Ascending aorta (tissue), 2 donors: ENCODE measurements around the gene HTRA2. TPM values are rescaled to one million over a fixed set of nuclear protein-coding genes. Genes with fewer than 3 reads are reported as not detected.

ENCODE experiments used
- DNase-seq, 2 donors: peaks; one replicate each; pipeline ENCODE4 v3.0.0-alpha.2; 2019; ENCODE audit warnings: low spot score in 2 of 2
- H3K27ac ChIP-seq, 2 donors: fragments of 200-600 bp; sonication (generic); one replicate each; pipeline ENCODE4 v1.5.1; 2016 to 2017; ENCODE audit warnings: mild to moderate bottlenecking in 1 of 2
- H3K27me3 ChIP-seq: fragments of 200-600 bp; sonication (generic); one replicate; pipeline ENCODE4 v1.5.1; 2017
- H3K36me3 ChIP-seq, 2 donors: fragments of 200-600 bp; sonication (generic); one replicate each; pipeline ENCODE4 v1.5.1; 2016
- H3K4me1 ChIP-seq, 2 donors: fragments of 200-600 bp; sonication (generic); one replicate each; pipeline ENCODE4 v1.5.1; 2016 to 2017; ENCODE audit warnings: mild to moderate bottlenecking in 1 of 2
- H3K4me3 ChIP-seq, 2 donors: fragments of 200-600 bp; sonication (generic); one replicate each; pipeline ENCODE4 v1.5.1; 2016 to 2017; ENCODE audit warnings: mild to moderate bottlenecking in 1 of 2
- H3K9me3 ChIP-seq, 2 donors: fragments of 200-600 bp; sonication (generic); one replicate each; pipeline ENCODE4 v1.5.1; 2016
- CTCF ChIP-seq, 3 experiments: fragments of 200-600 bp in 2 of 3; fragments of 450-650 bp in 1 of 3; sonication (generic) in 2 of 3; IDR thresholded peaks; one replicate each; pipeline ENCODE4 v1.5.1; 2016 to 2019; ENCODE audit warnings: antibody characterized with exemption in 3 of 3, mild to moderate bottlenecking in 1 of 3, moderate library complexity in 1 of 3
- intact Hi-C: fragments of 100-400 bp; cut with DNase I; formaldehyde crosslinking; loops from one replicate; pipeline ENCODE4 v1.15.1; 2023
- total RNA-seq: library from RNA; depleted of rRNA; stranded (reverse); fragments of >200 nt; gene quantifications from one replicate; pipeline ENCODE4 v1.1.0, GENCODE V29; 2016

The HTRA2 gene
- total RNA-seq, 1 donor from 2014 or later, result 80.1 TPM

GRCh38 chr2:74486141-74486540 lies 43.6 kb upstream of the HTRA2 start:
- Histone ChIP-seq H3K9me3 (no peaks in the 10 kb centered on the region), H3K4me1 (peaks cover 3 to 14% of the 10 kb centered on the region in 2 donors), H3K36me3 (peaks cover 17 to 44% of the 10 kb centered on the region in 2 donors), H3K27me3 (no peaks in the 10 kb centered on the region), H3K27ac (no peak overlapping the region), H3K4me3 (no peak overlapping the region)
- no peak for TF ChIP-seq CTCF (IDR thresholded peaks at IDR 0.05)
- intact Hi-C loops, result no loop called here
- DNase-seq, result no peak

- H3K36me3 ChIP-seq, result peaks cover 41 to 71% of the 10 kb centered on the region in 2 donors
- no peak for TF ChIP-seq CTCF (IDR thresholded peaks at IDR 0.05)
- H3K27ac ChIP-seq, result no peak overlapping the region
- peaks cover 0 to 2% of the 10 kb centered on the region in 2 donors for H3K4me1 ChIP-seq
- intact Hi-C loops, result no loop called here
- H3K9me3 ChIP-seq, result no peaks in the 10 kb centered on the region
- no peak for DNase-seq
- no peaks in the 10 kb centered on the region for H3K27me3 ChIP-seq
- no peak overlapping the region for H3K4me3 ChIP-seq
Measured at GRCh38 chr2:74488643-74489481, 40.9 kb upstream of the HTRA2 start.

GRCh38 chr2:74489906-74490305 lies 39.8 kb upstream of the HTRA2 start:
- Histone ChIP-seq H3K4me1 (no peaks in the 10 kb centered on the region), H3K27ac (no peak overlapping the region), H3K9me3 (no peaks in the 10 kb centered on the region), H3K4me3 (no peak overlapping the region), H3K36me3 (peaks cover 41 to 71% of the 10 kb centered on the region in 2 donors), H3K27me3 (no peaks in the 10 kb centered on the region)
- intact Hi-C loops, result no loop called here
- TF ChIP-seq CTCF (IDR thresholded peaks at IDR 0.05), result no peak
- no peak for DNase-seq

GRCh38 chr2:74491648-74492544 lies 37.8 kb upstream of the HTRA2 start:
- peaks cover 41 to 57% of the 10 kb centered on the region in 2 donors for H3K36me3 ChIP-seq
- DNase-seq, result no peak
- H3K27ac ChIP-seq, result no peak overlapping the region
- no peaks in the 10 kb centered on the region for H3K9me3 ChIP-seq
- H3K4me1 ChIP-seq, result no peaks in the 10 kb centered on the region
- TF ChIP-seq CTCF (IDR thresholded peaks at IDR 0.05), result no peak
- intact Hi-C loops, result no loop called here
- H3K4me3 ChIP-seq, result no peak overlapping the region
- H3K27me3 ChIP-seq, result no peaks in the 10 kb centered on the region

GRCh38 chr2:74493546-74493945 lies 36.2 kb upstream of the HTRA2 start:
- Histone ChIP-seq H3K4me1 (no peaks in the 10 kb centered on the region), H3K27me3 (no peaks in the 10 kb centered on the region), H3K9me3 (no peaks in the 10 kb centered on the region), H3K27ac (no peak overlapping the region), H3K36me3 (peaks cover 41 to 49% of the 10 kb centered on the region in 2 donors), H3K4me3 (no peak overlapping the region)
- TF ChIP-seq CTCF (IDR thresholded peaks at IDR 0.05), result no peak
- no peak for DNase-seq
- intact Hi-C loops, result no loop called here
